ENCODE measurements around the gene NACC2.

DNA sequence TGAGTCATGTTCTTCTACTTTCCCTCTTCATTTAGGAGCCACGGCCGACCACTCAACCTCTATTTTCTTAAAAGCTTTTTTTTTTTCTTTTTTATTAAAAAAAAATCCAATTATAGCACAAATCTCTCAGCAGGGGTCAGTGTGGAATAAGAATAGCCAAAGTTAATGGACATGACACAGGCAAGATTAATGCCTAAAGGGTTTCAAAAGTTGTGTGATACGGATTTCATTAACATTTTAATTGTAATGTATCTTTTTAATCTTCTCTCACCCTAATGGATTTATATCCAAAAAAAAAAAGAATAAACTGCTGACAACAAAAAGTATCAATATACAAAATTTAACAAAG, 5.4 kb downstream of the NACC2 start:
- no peak for TF ChIP-seq SP3 (tag by site-specific recombination; IDR thresholded peaks at IDR 0.05)
- TF ChIP-seq, protein P1, sequence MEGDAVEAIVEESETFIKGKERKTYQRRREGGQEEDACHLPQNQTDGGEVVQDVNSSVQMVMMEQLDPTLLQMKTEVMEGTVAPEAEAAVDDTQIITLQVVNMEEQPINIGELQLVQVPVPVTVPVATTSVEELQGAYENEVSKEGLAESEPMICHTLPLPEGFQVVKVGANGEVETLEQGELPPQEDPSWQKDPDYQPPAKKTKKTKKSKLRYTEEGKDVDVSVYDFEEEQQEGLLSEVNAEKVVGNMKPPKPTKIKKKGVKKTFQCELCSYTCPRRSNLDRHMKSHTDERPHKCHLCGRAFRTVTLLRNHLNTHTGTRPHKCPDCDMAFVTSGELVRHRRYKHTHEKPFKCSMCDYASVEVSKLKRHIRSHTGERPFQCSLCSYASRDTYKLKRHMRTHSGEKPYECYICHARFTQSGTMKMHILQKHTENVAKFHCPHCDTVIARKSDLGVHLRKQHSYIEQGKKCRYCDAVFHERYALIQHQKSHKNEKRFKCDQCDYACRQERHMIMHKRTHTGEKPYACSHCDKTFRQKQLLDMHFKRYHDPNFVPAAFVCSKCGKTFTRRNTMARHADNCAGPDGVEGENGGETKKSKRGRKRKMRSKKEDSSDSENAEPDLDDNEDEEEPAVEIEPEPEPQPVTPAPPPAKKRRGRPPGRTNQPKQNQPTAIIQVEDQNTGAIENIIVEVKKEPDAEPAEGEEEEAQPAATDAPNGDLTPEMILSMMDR (tag by site-specific recombination; IDR thresholded peaks at IDR 0.05), result no peak
- TF ChIP-seq ZNF792 (tag by site-specific recombination; IDR thresholded peaks at IDR 0.05), result no peak
- no peak for TF ChIP-seq ZNF555 (tag by site-specific recombination; conservative IDR thresholded peaks at IDR 0.05)
- TF ChIP-seq, protein P2, sequence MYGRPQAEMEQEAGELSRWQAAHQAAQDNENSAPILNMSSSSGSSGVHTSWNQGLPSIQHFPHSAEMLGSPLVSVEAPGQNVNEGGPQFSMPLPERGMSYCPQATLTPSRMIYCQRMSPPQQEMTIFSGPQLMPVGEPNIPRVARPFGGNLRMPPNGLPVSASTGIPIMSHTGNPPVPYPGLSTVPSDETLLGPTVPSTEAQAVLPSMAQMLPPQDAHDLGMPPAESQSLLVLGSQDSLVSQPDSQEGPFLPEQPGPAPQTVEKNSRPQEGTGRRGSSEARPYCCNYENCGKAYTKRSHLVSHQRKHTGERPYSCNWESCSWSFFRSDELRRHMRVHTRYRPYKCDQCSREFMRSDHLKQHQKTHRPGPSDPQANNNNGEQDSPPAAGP (tag by site-specific recombination; IDR thresholded peaks at IDR 0.05), result no peak
- TF ChIP-seq, protein P3, sequence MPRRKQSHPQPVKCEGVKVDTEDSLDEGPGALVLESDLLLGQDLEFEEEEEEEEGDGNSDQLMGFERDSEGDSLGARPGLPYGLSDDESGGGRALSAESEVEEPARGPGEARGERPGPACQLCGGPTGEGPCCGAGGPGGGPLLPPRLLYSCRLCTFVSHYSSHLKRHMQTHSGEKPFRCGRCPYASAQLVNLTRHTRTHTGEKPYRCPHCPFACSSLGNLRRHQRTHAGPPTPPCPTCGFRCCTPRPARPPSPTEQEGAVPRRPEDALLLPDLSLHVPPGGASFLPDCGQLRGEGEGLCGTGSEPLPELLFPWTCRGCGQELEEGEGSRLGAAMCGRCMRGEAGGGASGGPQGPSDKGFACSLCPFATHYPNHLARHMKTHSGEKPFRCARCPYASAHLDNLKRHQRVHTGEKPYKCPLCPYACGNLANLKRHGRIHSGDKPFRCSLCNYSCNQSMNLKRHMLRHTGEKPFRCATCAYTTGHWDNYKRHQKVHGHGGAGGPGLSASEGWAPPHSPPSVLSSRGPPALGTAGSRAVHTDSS (tag by site-specific recombination; IDR thresholded peaks at IDR 0.05), result no peak

Data from HEK293 (cell line).